B cell (primary cell): Measurements from ENCODE around the gene ALKAL2. TPM values are rescaled to one million over a fixed set of nuclear protein-coding genes. Genes with fewer than 3 reads are reported as not detected.

Experiments
- ATAC-seq: fragments of 200-7000 bp; cut with Tn5 transposase; one replicate; pipeline ENCODE4 v1.10.0; 2021; ENCODE audit warnings: low read depth, mild to moderate bottlenecking, moderate number of reproducible peaks, moderate library complexity
- CTCF ChIA-PET: fragments of 350-600 bp; sonication (Branson Sonifier 250); formaldehyde crosslinking; loops from one replicate; lab custom pipeline; 2021; ENCODE audit warnings: antibody characterized with exemption, inconsistent platforms; lab: Charles Lee
- POLR2A ChIA-PET: fragments of 350-600 bp; sonication (Branson Sonifier 250); formaldehyde crosslinking; loops from one replicate; lab custom pipeline; 2021; ENCODE audit warnings: antibody characterized with exemption; lab: Charles Lee
- DNase-seq: peaks from one replicate; pipeline ENCODE4 v3.0.0; 2013
- H2AFZ ChIP-seq: 2 replicates; pipeline ENCODE4 v1.6.1; 2012; ENCODE audit warnings: mild to moderate bottlenecking, low read depth, low read length; ENCODE audit not compliant: insufficient read depth, poor library complexity, severe bottlenecking
- H3K27ac ChIP-seq, 2 donors: 1 replicate in 1 of 2; 2 replicates in 1 of 2; pipeline ENCODE4 v1.5.1; 2012 to 2013; ENCODE audit warnings: low read length in 2 of 2, mild to moderate bottlenecking in 2 of 2, moderate library complexity in 1 of 2
- H3K27me3 ChIP-seq, 4 experiments: fragments of 200-600 bp in 1 of 4; sonication (generic) in 1 of 4; replicated peaks in 1 of 4; 1 replicate in 2 of 4; 2 replicates in 2 of 4; pipeline versions ENCODE4 v1.6.1 to v1.7.0; 2013 to 2016; ENCODE audit warnings: low read length in 3 of 4, mild to moderate bottlenecking in 2 of 4, mixed read lengths in 1 of 4, moderate library complexity in 1 of 4; ENCODE audit not compliant: insufficient read depth in 4 of 4, control insufficient read depth in 3 of 4; ENCODE audit errors: control extremely low read depth in 1 of 4
- H3K36me3 ChIP-seq, 2 experiments: replicated peaks in 1 of 2; 1 replicate in 1 of 2; 2 replicates in 1 of 2; pipeline versions ENCODE4 v1.6.1 to v1.7.1; 2013; ENCODE audit warnings: low read length in 1 of 2; ENCODE audit not compliant: insufficient read depth in 2 of 2, control insufficient read depth in 1 of 2; ENCODE audit errors: control extremely low read depth in 1 of 2, extremely low read depth in 1 of 2
- H3K4me1 ChIP-seq, 2 donors: fragments of 200-600 bp in 1 of 2; sonication (generic) in 1 of 2; 1 replicate in 1 of 2; 2 replicates in 1 of 2; pipeline versions ENCODE4 v1.5.1 to v1.6.1; 2013 to 2017; ENCODE audit warnings: low read length in 2 of 2; ENCODE audit not compliant: control insufficient read depth in 2 of 2, insufficient read depth in 2 of 2
- H3K4me2 ChIP-seq: replicated peaks from 2 replicates; pipeline ENCODE3; 2012; ENCODE audit warnings: mild to moderate bottlenecking, low read depth, low read length; ENCODE audit not compliant: poor library complexity, severe bottlenecking
- H3K4me3 ChIP-seq, 5 experiments: fragments of 200-600 bp in 1 of 5; sonication (generic) in 1 of 5; 1 replicate in 3 of 5; 2 replicates in 2 of 5; pipeline versions ENCODE4 v1.5.1 to v1.7.0; 2011 to 2016; ENCODE audit warnings: low read length in 4 of 5, mild to moderate bottlenecking in 4 of 5, low read depth in 2 of 5, control low read depth in 1 of 5, moderate library complexity in 1 of 5; ENCODE audit not compliant: insufficient read depth in 1 of 5; ENCODE audit errors: control extremely low read depth in 1 of 5, extremely low read depth in 1 of 5
- H3K79me2 ChIP-seq: fragments of 200-600 bp; sonication (generic); one replicate; pipeline ENCODE4 v1.6.0; 2016; ENCODE audit warnings: low read length; ENCODE audit not compliant: control insufficient read depth, insufficient read depth
- H3K9ac ChIP-seq: fragments of 200-600 bp; sonication (generic); 2 replicates; pipeline ENCODE4 v1.6.1; 2017; ENCODE audit warnings: mild to moderate bottlenecking, low read length, moderate library complexity
- H3K9me3 ChIP-seq, 3 donors: one replicate each; pipeline versions ENCODE4 v1.6.1 to v1.7.1; 2013; ENCODE audit warnings: low read length in 2 of 3; ENCODE audit not compliant: control insufficient read depth in 2 of 3, insufficient read depth in 1 of 3; ENCODE audit errors: control extremely low read depth in 1 of 3
- H4K20me1 ChIP-seq: 2 replicates; pipeline ENCODE4 v1.6.0; 2012; ENCODE audit warnings: mild to moderate bottlenecking, low read length; ENCODE audit not compliant: insufficient read depth, control insufficient read depth, poor library complexity, severe bottlenecking
- H3K27ac Mint-ChIP-seq: one replicate; pipeline ENCODE4 v1.8.0; 2021; ENCODE audit warnings: mixed read lengths
- H3K27me3 Mint-ChIP-seq: one replicate; pipeline ENCODE4 v1.8.0; 2021; ENCODE audit warnings: mixed read lengths
- H3K4me1 Mint-ChIP-seq: one replicate; pipeline ENCODE4 v1.8.0; 2021; ENCODE audit warnings: mixed read lengths
- H3K4me3 Mint-ChIP-seq: one replicate; pipeline ENCODE4 v1.8.0; 2021; ENCODE audit warnings: mixed read lengths
- H3K9me3 Mint-ChIP-seq: one replicate; pipeline ENCODE4 v1.8.0; 2022; ENCODE audit warnings: mixed read lengths; ENCODE audit not compliant: insufficient read depth
- CTCF ChIP-seq: fragments of 200-600 bp; IDR thresholded peaks from one replicate; pipeline ENCODE4 v1.8.0; 2022; ENCODE audit warnings: antibody characterized with exemption, mild to moderate bottlenecking
- EZH2 ChIP-seq: IDR thresholded peaks from 2 replicates; pipeline ENCODE4 v1.6.1; 2012; ENCODE audit warnings: borderline replicate concordance, low read depth, mild to moderate bottlenecking, moderate library complexity, low read length; ENCODE audit not compliant: insufficient read depth, poor library complexity, severe bottlenecking
- whole genome bisulfite sequencing: methylation state at CpG from one replicate; pipeline ENCODE4 v1.1.5; 2013; ENCODE audit warnings: missing lambda C conversion rate; ENCODE audit not compliant: insufficient coverage; 5-methylcytosine and 5-hydroxymethylcytosine counted together
- intact Hi-C: fragments of 100-400 bp; cut with micrococcal nuclease; formaldehyde crosslinking; loops from one replicate; pipeline ENCODE4 v1.10.0; 2022
- polyA plus RNA-seq: library from polyadenylated mRNA; depleted of rRNA; stranded (reverse); fragments of >200 nt; gene quantifications from 2 replicates; pipeline ENCODE4 v1.2.3, GENCODE V29; 2012
- total RNA-seq, 2 donors: library from RNA; stranded (reverse); fragments of 120-200 nt in 1 of 2; gene quantifications; 1 replicate in 1 of 2; 2 replicates in 1 of 2; pipeline versions ENCODE4 v1.2.3 to v1.2.4, GENCODE V29; 2013 to 2022

Gene ALKAL2
- total and polyA plus RNA-seq, 2 donors (not counting 1 experiment from before 2014, with no cell fraction given): 0.79 to 5.3 TPM

DNA sequence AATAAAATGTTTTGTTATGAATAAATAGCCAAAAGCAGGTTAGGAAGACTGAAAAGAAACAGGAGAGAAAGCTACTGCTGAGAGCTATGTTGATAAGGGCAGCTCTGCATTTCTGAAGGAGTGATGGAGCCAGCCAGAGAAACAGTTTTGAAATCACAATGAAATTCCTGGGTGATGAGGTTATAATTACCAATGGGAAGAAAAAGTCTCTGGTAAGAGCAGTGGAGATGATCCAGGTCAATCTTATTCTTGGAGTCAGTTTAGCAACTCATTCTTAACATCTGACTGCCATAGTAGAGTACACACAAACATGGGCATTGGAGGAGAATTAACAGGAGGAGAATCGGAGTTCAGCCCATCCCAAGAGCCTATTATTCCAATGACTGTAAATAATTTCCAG, 2.4 kb downstream of the ALKAL2 start:
- ChIA-PET CTCF (interaction anchor here (0.7 to 2.5 kb wide), 3 partner anchors 10 to 47 kb away, joined by 3 to 7 read pairs (median 4); no protein-coding TSS in a partner anchor), POLR2A (no interaction called here)
- H3K9ac ChIP-seq: no peak overlapping the region
- Mint-ChIP-seq H3K4me1 (peaks cover 13% of the 10 kb centered on the region), H3K27me3 (peaks cover 23% of the 10 kb centered on the region), H3K4me3 (peak overlapping the region; percentile 2), H3K27ac (no peak overlapping the region), H3K9me3 (no peaks in the 10 kb centered on the region)
- H4K20me1 ChIP-seq: peaks cover 4% of the 10 kb centered on the region
- WGBS: no CpG with 5 or more reads among the region's 1 CpG
- intact Hi-C loops: no loop called here
- ATAC-seq: no peak
- no peak overlapping the region for H3K4me2 ChIP-seq
- no peak overlapping the region for H3K4me3 ChIP-seq
- no peak for DNase-seq
- H3K4me1 ChIP-seq: peaks cover 13 to 20% of the 10 kb centered on the region in 2 donors
- H3K27ac ChIP-seq: no peak overlapping the region
- peaks cover 0 to 6% of the 10 kb centered on the region in 2 experiments for H3K36me3 ChIP-seq
- H2AFZ ChIP-seq: no peak overlapping the region
- TF ChIP-seq EZH2 (no peak), CTCF (no peak)
- no peaks in the 10 kb centered on the region for H3K9me3 ChIP-seq
- peaks cover 0 to 21% (median 16%) of the 10 kb centered on the region in 4 experiments for H3K27me3 ChIP-seq
- H3K79me2 ChIP-seq: no peaks in the 10 kb centered on the region

GRCh38 chr2:284896-285492, 2.9 kb downstream of the ALKAL2 start:
- Histone ChIP-seq H4K20me1 (peaks cover 4% of the 10 kb centered on the region), H3K4me2 (no peak overlapping the region), H3K9ac (no peak overlapping the region), H3K27me3 (peaks cover 0 to 18% (median 14%) of the 10 kb centered on the region in 4 experiments), H3K79me2 (no peaks in the 10 kb centered on the region), H3K36me3 (peaks cover 1 to 10% of the 10 kb centered on the region in 2 experiments), H2AFZ (no peak overlapping the region), H3K4me3 (no peak overlapping the region), H3K9me3 (no peaks in the 10 kb centered on the region), H3K4me1 (peaks cover 11 to 18% of the 10 kb centered on the region in 2 donors), H3K27ac (no peak overlapping the region)
- no peaks in the 10 kb centered on the region for H3K9me3 Mint-ChIP-seq
- 95% methylated on average over 10 of the region's 13 CpGs for WGBS
- ChIA-PET CTCF (interaction anchor here (2.1 to 2.5 kb wide), 2 partner anchors 9 to 38 kb away, joined by 4 to 7 read pairs; no protein-coding TSS in a partner anchor), POLR2A (no interaction called here)
- no peak for DNase-seq
- TF ChIP-seq EZH2 (no peak), CTCF (no peak)
- no peak for ATAC-seq
- no peak overlapping the region for H3K4me3 Mint-ChIP-seq
- H3K27me3 Mint-ChIP-seq: peaks cover 21% of the 10 kb centered on the region
- no peak overlapping the region for H3K27ac Mint-ChIP-seq
- intact Hi-C loops: no loop called here
- H3K4me1 Mint-ChIP-seq: peaks cover 11% of the 10 kb centered on the region
